Muscle of arm (tissue), 14 donors: ENCODE measurements around the gene NYAP1. TPM values are rescaled to one million over a fixed set of nuclear protein-coding genes. Genes with fewer than 3 reads are reported as not detected.
"Not testable (repeated sequence)": the region's sequence is repeated elsewhere in the genome, so short reads cannot be mapped to it uniquely, and the experiment has no call there.

Source experiments
- DNase-seq: peaks from one replicate; pipeline ENCODE4 v3.0.0-alpha.2; 2013
- long read RNA-seq, 11 donors: transcript quantifications; one replicate each; lab custom pipeline, GENCODE V29; 2026
- polyA plus RNA-seq, 12 donors: library from polyadenylated mRNA; unstranded; fragments of 120-200 nt; gene quantifications; one replicate each; pipeline ENCODE4 v1.2.1, GENCODE V29; 2013; ENCODE audit not compliant: insufficient read length in 12 of 12

The NYAP1 gene
- polyA plus RNA-seq: 1 to 10 TPM in 11 of 12 donors, not detected in 1; 1.1 to 5.7 (median 1.5) TPM
- long read RNA-seq, donor 1, partial matches to known transcripts: 0 of 1 reads
- long read RNA-seq, donor 1, other reads (novel, unspliced or antisense): 0 of 1 reads
- long read RNA-seq, donor 2: 0 reads
- long read RNA-seq, donor 3: 0 reads
- long read RNA-seq, donor 4: 0 reads
- long read RNA-seq, donor 5: 0 reads
- long read RNA-seq, donor 6: 0 reads
- long read RNA-seq, donor 7: 0 reads
- long read RNA-seq, donor 8, partial matches to known transcripts: 0 of 1 reads
- long read RNA-seq, donor 8, other reads (novel, unspliced or antisense): 0 of 1 reads
- long read RNA-seq, donor 9: 0 reads
- long read RNA-seq, donor 10: 0 reads
- long read RNA-seq, donor 11: 0 reads

DNA sequence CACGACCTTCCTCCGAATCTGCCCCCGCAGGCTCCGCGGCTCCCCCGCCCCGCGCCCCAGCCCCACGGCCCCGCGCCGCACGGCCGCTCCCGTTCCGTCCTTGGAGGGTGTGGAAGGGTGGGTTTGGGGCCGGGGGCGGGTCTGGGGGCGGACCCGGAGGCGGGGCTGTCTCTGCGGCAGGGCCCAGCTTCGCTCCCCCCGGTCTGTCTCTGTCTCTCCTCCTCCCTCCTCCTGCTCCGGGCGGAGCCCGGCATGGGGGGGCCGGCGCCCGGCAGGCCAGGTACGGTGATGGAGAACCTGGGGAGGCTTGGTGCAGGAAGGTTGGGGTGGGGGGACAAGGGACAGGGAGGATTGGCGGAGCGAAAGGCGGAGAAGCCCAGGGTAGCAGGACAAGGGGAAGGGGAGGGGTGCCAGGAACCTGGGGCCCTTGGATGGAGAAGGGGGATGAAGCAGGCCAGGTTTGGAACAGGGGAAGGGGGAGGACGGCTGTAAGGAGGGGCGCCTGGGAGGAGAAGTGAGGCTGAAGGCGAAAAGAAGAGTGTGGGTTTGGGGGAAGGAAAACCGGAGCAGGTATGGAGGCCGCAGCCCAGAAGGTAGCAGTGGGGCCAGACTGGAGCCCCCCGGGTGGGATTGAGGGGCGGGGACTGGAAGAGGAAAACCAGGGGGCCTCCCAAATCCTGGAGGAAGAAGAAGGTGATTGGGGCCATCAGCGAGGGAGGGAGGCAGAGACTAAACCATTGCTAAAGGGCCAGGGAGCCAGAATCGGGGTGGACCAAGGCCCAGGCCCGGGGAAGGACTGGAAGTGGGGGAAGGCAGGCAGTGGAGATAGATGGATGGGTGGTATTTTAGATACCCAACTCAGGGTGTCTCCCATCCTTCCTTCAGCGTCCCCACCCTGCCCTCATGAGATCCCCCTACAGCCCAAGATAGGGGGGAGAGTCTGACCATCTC, at the start of gene NYAP1:
Gene NYAP1, plus strand, starts transcription at position 206 of the 951 bp plus-strand sequence. CDS start 1,385 bp downstream, outside the sequence.
- DNase-seq: peak; percentile 77

DNA sequence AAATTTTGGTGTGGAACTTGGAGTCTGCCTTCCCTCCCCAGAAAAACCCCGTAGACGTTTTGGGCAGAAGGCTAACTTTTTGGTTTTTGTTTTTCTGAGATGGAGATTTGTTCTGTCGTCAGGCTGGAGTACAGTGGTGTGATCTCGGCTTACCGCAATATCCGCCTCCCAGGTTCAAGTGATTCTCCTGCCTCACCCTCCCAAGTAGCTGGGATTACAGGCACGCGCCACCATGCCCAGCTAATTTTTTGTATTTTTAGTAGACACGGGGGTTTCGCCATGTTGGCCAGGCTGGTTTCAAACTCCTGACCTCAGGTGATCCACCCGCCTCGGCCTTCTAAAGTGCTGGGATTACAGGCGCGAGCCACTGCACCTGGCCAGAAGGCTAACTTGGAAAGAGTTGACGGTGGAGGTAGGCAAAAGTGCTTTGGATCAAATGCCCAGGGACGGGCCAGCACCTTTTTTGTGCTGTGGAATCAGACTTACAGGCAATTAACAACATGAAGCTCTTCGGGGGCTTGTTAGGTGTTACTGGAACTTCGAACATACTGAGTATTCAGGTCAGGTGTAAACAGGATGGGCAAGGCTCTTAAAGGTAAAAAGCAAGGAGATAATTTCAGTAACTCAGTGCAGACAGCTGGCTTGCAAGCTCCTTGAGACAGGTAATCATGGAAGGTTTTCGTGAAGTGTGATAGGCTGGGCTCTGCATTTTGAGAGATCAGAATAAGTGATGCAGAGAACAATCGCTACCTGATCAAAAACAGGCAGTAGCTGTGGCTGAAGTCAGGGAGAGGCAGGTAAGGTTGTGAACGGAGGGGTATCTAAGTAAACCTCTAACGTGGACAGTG, 49.2 kb upstream of the NYAP1 start:
- DNase-seq: no peak

DNA sequence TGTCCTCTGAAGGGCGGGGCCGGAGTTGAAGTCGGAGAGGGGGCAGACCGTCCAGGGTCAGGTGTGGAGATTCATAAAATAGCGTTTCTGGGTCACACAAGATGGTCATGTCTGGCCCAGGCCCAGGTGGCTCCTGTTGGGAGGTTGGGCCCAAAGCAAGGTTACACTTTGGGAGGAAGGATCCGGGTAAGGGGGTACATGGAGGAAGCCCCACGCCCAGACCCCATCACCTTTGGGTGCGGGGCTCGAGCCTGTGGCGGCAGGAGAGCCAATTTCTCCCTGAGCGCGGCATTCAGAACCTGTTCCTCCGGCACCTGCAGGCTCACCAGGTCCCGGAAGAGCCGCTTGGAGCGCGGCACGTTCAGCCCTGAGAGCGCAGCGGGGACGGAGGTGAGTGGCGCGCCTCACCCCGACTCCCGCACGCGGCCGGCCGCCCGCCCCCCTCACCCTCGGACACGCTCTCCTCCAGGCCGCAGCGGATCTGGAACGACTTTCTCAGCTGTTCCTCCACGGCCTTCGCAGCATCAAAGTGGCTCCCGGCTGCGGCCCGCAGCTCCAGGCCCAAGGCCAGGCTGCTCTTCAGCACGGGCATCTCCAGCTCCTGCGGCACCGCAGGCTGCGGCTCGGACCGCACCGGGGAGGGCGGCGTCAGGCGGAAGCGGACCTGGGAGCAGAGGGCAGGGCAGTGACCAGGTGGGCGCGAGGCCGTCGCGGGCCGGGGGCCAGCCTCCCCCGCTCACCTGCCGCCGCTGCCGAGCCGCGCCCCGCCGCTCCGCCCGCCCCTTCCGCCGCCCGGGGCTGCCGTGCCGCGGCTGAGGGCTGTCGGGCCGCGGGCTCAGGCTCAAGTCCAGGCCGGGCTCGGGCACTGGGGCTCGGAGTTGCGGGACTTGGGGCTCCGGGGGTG, 48.1 kb upstream of the NYAP1 start:
- DNase-seq: no peak

DNA sequence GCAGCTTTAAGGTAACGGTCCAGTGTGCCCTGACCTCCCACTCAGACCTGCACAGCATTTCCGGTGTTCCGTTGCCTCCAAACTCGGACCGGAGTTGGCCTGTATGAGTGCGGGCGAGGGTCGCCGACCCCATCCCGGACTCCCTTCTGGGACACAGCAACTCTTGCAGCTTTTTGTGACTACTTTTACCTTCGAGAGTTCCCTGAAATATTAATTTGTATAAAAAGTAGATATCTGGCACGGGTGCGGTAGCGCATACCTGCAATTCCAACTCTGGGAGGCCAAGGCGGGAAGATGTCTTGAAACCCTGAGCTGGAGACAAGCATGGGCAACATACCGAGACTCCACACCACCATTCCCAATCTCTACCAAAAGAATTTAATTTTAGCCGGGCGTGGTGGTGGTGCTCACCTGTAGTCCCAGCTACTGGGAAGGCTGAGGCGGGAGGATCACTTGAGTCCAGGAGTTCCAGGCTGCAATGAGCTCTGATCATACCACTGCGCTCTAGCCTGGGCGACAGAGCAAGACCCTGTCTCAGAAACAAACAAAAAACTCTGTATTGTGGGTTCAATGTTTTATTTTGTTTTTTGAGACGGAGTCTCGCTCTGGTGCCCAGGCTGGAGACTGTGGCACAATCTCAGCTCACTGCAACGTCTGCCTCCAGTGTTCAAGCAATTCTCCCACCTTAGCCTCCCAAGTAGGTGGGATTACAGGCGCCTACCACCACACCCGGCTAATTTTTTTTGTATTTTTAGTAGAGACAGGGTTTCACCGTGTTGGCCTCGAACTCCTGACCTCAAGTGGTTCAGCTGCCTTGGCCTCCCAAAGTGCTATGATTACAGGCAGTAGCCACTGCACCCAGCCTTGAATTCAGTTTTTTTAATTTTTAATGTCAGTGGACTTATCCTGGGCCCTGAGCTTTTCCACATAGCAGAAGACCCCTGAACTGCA, 46.3 kb upstream of the NYAP1 start:
- DNase-seq: no peak

DNA sequence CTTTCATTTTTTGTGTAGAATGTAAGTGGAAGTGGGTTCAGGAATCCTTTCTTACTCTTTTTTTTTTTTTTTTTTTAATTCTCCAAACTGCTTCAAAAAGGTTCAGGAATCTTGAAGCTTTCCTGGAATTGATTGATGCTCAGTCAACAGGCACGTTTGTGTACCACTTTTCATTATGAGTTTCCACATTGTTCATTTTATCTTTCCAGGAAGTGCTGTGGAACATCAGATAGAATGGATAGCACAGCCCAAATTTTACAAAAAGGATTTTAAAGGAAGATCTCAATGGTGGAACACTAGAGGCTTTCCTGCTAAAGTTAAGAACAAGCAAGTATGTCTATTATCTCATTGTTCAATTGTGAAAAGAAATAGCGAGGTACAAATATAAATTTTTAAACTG, 45.6 kb upstream of the NYAP1 start:
- DNase-seq: no peak

DNA sequence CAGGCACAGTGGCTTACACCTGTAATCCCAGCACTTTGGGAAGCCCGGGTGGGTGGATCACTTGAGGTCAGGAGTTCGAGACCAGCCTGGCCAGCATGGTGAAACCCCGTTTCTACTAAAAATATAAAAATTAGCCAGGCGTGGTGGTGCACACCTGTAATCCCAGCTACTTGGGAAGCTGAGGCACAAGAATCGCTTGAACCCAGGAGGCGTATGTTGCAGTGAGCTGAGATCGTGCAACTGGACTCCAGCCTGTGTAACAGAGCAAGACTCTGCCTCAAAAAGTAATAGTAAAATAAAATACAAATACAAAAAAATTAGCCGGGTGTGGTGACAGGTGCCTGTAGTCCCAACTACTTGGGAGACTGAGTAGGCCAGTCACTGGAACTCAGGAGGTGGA, 45.0 kb upstream of the NYAP1 start:
- not testable (repeated sequence) for DNase-seq

DNA sequence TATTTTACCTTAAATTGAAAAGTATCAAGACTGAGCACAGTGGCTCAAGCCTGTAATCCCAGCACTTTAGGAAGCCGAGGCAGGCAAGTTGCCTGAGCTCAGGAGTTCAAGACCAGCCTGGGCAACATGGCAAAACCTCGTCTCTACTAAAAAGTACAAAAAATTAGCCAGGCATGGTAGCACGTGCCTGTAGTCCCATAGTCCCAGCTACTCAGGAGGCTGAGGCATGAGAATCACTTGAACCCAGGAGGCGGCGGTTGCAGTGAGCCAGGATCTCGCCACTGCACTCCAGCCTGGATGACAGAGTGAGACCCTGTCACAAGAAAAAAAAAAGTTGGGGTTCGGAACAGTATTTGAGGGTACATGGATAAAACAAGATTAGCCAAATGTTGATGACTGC, 44.5 kb upstream of the NYAP1 start:
- not testable (repeated sequence) for DNase-seq

DNA sequence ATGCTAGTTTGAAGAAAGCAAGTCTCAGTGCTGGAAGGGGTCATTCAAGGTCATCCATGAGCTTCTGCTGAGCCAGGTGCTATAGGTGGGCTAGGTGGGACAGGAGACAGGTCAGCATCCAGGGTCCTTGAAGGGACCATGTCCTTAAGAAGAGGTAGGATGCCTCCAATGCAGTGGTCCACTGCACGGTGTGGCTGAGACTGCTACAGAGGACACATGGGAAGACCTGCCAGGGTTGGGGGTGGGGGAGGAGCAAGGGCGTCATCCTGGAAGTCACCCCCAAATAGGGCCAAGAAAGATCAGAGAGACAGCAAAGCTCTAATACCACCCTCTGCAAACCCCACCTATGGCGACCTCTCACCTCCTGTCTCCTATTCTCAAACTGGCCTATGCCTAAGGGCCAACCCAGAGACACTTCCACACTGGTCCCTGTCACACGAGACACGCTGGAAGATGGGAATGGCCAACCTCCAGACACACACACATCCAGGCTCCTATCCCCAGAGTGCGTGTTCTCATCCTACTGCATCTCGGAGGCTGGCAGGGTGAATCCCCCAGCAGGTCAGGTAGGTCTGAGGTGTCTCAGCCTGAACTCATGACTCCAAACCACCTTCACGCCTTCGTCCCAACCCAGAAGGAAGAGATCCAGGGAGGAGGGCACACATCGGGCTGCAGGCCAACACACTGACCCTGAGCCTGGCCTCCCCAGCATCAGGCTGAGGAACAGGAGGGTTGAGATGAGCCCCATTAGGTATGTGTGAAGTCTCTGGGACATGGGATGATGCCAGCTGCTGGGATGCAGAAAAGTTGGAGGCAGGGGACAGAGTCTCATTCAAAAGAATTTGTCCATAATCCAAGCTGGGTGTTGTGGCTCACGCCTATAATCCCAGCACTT, 41.8 kb upstream of the NYAP1 start:
- no peak for DNase-seq

DNA sequence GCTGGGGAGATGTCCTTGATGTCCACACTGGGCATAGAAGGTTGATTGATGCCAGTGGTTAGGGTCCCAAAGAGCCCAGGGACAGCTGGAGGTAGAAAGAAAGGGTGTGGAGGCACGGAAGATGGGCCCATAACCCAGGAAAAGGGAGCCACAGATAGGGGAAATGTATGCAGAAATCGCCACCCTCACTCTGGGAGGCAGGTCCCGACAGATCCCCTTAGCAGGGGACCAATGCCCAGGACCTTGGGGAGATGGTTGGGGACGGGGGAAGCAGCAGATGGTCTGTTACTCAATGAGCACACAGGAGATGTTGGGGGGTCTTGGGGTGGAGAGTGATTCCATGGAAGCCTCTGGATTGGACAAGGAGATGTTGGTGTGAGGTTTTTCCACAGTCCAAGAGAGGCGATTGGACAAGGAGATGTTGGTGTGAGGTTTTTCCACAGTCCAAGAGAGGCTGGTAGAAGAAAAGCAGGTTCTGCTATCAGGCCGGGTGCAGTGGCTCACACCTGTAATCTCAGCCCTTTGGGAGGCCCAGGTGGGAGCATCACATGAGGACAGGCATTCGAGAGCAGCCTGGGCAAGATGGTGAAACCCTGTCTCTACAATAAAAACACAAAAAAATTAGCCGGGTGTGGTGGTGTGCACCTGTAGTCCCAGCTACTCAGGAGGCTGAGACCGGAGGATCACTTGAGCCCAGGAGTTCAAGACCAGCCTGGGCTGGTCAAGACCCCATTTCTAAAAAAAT, 40.5 kb upstream of the NYAP1 start:
- DNase-seq: no peak

DNA sequence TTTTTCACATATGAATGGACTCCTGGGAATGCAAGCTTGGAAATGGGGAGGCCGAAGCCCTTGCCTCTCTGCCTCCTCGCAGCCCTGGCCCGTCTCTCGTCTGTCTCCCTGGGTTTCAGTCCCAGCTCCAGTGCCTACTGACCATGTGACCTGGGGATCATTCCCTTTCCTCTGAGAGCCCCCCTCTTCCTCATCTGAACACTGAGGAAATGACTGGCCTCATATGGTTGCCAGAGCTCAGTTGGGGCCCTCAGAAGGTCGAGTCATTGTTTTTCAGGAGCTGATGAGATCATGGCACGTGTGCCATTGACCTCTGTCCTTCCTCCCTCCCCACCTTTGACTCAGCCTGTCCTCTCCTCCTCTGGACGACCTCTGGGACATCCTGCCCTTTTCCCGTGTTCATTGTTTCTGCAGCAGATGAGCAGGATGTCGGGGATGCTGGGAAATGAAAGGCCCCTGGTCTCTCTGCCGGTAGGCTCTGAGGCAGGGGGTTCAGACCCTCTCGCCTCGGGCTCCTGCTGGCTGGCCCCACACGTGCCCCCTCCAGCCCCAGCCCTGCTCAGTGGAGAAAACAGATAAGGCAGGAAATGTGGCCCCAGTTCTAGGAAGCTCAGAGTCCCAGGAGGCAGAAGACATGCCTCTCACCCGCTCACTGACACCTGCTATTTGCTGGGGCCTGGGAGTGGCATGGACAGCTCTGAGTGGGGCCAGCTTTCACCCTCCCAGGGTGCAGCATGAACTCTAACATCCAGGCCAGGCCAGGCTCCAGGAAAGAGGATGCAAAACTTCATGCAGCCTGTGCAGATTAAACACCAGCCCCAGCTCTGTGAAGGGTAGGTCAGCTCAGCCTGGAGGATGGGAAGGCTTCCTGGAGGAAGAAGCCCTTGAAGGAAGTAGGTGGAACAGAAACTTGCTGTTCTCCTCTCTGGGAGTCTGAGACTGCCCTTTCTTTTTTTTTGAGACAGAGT, 39.1 kb upstream of the NYAP1 start:
- DNase-seq: no peak

DNA sequence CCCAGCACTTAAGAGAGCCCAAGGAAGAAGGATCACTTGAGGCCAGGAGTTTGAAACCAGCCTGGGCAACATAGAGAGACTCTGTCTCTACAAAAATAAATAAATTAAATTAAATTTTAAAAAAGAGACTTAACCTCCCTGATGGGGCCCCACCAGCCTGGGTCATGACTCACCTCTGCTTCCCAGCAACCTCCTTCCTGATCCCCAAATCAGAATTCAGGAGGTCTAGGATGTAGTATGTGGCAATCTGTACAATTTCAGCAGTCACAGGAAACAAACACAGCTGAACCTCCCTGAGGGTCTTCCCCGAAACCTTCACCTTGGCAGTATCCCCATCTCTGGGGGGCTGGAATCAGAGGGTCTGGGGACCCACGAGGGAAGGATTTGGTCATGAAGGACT, 37.7 kb upstream of the NYAP1 start:
- no peak for DNase-seq

DNA sequence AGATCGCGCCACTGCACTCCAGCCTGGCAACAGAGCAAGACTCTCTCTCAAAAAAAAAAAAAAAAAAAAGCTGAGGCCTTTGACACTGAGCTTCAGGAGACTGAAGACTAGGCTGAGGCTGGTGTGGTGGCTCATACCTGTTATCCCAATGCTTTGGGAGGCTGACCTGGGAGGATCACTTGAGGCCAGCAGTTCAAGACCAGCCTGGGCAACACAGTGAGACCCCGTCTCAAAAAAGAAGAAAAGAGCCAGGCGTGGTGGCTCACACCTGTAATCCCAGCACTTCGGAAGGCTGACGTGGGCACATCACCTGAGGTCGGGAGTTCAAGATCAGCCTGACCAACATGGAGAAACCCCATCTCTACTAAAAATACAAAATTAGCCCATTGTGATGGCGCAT, 36.4 kb upstream of the NYAP1 start:
- not testable (repeated sequence) for DNase-seq

DNA sequence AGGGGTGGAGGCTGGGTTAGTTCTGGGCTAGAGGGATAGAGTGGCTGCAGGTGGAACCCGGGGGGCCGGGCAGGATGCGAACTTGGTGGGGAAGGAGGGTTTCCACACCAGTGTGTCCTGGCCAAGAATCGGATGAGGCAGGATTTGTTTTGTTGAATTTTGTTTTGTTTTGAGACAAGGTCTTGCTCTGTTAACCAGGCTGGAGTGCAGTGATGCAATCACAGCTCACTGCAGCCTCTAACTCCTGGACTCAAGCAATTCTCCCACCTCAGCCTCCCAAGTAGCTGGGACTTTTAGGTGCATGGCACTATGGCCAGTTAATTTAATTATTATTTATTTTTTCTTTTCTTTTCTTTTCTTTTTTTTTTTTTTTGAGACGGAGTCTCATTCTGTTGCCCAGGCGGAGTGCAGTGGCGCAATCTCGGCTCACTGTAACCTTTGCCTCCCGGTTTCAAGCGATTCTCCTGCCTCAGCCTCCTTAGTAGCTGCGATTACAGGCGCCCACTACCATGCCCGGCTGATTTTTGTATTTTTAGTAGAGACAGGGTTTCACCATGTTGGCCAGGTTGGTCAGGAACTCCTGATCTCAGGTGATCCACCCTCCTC, 34.4 kb upstream of the NYAP1 start:
- no peak for DNase-seq

DNA sequence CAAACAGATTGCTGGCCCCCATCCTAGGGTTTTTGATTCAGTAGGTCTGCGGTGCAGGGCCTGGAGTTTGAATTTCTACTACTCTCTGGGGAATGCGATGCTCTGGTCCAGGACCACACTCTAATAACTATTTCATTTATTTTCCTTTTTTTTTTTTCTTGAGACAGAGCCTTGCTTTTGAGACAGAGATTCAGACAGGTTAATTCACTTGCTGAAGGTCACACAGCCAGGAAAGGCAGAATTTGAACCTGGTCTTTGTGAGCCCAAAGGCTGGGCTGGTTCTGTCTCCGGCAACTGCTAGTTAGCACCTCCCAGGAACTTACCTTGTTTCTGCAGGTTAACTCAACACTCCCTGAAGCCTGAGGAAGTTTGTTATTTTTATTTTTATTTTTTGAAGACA, 31.2 kb upstream of the NYAP1 start:
- no peak for DNase-seq

DNA sequence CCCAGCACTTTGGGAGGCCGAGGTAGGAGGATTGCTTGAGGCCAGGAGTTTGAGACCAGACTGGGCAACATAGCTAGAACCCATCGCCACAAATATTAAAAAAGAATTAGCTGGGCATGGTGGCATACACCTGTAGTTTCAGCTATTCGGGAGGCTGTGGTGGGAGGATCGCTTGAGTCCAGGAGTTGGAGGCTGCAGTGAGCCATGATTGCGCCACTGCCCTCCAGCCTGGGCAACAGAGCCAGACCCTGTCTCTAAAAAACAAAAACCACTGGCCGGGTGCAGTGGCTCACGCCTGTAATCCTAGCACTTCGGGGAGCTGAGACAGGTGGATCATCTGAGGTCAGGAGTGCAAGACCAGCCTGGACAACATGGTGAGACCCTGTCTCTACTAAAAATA, 29.9 kb upstream of the NYAP1 start:
- not testable (repeated sequence) for DNase-seq

DNA sequence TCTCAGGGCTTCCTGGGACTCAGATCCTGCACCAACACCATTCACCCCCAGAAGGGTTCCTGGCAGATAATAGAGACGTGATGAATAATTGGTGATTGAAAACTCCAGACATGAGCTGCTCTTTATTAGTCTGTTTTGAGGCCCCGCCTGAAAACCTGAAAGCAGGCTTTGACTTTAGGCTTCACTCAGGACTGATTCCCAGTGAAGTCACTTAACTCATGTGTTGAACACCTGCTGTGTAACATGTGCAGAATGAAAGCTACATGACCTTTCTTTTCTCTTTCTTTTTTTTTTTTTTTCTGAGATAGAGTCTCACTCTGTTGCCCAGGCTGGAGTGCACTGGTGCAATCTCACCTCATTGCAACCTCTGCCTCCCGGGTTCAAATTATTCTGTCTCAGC, 28.5 kb upstream of the NYAP1 start:
- no peak for DNase-seq
